HEK293 (cell line): ENCODE data around the gene LY6G5C.

Experiments
- HOXD13 ChIP-seq: sonication (generic); formaldehyde crosslinking; IDR thresholded peaks from 2 replicates; pipeline ENCODE4 v1.8.0; 2022; ENCODE audit warnings: missing genetic modification reagents, borderline replicate concordance
- KLF7 ChIP-seq: fragments of 450-650 bp; formaldehyde crosslinking; IDR thresholded peaks from 2 replicates; pipeline ENCODE4 v1.5.1; 2016; ENCODE audit warnings: missing biosample characterization, missing genetic modification characterization, borderline replicate concordance
- PRDM1 ChIP-seq: fragments of 450-650 bp; formaldehyde crosslinking; IDR thresholded peaks from 2 replicates; pipeline ENCODE4; 2016; ENCODE audit warnings: missing biosample characterization, missing genetic modification characterization
- ZBTB1 ChIP-seq: fragments of 450-650 bp; formaldehyde crosslinking; IDR thresholded peaks from 2 replicates; pipeline ENCODE4 v1.5.1; 2016; ENCODE audit warnings: missing biosample characterization, missing genetic modification characterization
- ZBTB48 ChIP-seq: fragments of 450-650 bp; formaldehyde crosslinking; IDR thresholded peaks from 2 replicates; pipeline ENCODE4 v1.5.1; 2016; ENCODE audit warnings: missing biosample characterization, missing genetic modification characterization
- ZFP41 ChIP-seq: fragments of 450-650 bp; formaldehyde crosslinking; IDR thresholded peaks from 2 replicates; pipeline ENCODE4 v1.5.1; 2016; ENCODE audit warnings: missing biosample characterization, missing genetic modification characterization, borderline replicate concordance
- ZNF2 ChIP-seq: fragments of 450-650 bp; formaldehyde crosslinking; IDR thresholded peaks from 2 replicates; pipeline ENCODE4 v1.5.1; 2016; ENCODE audit warnings: missing biosample characterization, missing genetic modification characterization
- ZNF223 ChIP-seq: fragments of 450-650 bp; formaldehyde crosslinking; IDR thresholded peaks from 2 replicates; pipeline ENCODE4 v1.5.1; 2016; ENCODE audit warnings: missing biosample characterization, missing genetic modification characterization
- ZNF239 ChIP-seq: fragments of 450-650 bp; formaldehyde crosslinking; IDR thresholded peaks from 2 replicates; pipeline ENCODE4 v1.5.1; 2016; ENCODE audit warnings: missing biosample characterization, missing genetic modification characterization
- ZNF266 ChIP-seq: fragments of 450-650 bp; formaldehyde crosslinking; IDR thresholded peaks from 2 replicates; pipeline ENCODE4 v1.5.1; 2016; ENCODE audit warnings: missing biosample characterization, missing genetic modification characterization, low read depth
- ZNF292 ChIP-seq: fragments of 450-650 bp; formaldehyde crosslinking; IDR thresholded peaks from 2 replicates; pipeline ENCODE4 v1.5.1; 2016; ENCODE audit warnings: low read depth, missing biosample characterization, missing genetic modification characterization, borderline replicate concordance
- ZNF311 ChIP-seq: fragments of 450-650 bp; formaldehyde crosslinking; IDR thresholded peaks from 2 replicates; pipeline ENCODE4 v1.5.1; 2017; ENCODE audit warnings: missing biosample characterization, missing genetic modification characterization, borderline replicate concordance
- ZNF350 ChIP-seq: fragments of 450-650 bp; formaldehyde crosslinking; IDR thresholded peaks from 2 replicates; pipeline ENCODE4 v1.5.0; 2017; ENCODE audit warnings: missing biosample characterization, mild to moderate bottlenecking, missing genetic modification characterization
- ZNF366 ChIP-seq: fragments of 450-650 bp; formaldehyde crosslinking; conservative IDR thresholded peaks from 2 replicates; pipeline ENCODE4 v1.5.1; 2016; ENCODE audit warnings: missing biosample characterization, missing genetic modification characterization
- ZNF404 ChIP-seq: fragments of 450-650 bp; formaldehyde crosslinking; IDR thresholded peaks from 2 replicates; pipeline ENCODE4 v1.5.1; 2017; ENCODE audit warnings: missing biosample characterization, missing genetic modification characterization
- ZNF433 ChIP-seq: fragments of 450-650 bp; formaldehyde crosslinking; IDR thresholded peaks from 2 replicates; pipeline ENCODE4 v1.5.1; 2016; ENCODE audit warnings: missing biosample characterization, missing genetic modification characterization, low read depth
- ZNF501 ChIP-seq: fragments of 450-650 bp; formaldehyde crosslinking; IDR thresholded peaks from 2 replicates; pipeline ENCODE4 v1.5.1; 2016; ENCODE audit warnings: missing biosample characterization, missing genetic modification characterization
- ZNF544 ChIP-seq: fragments of 450-650 bp; formaldehyde crosslinking; IDR thresholded peaks from 2 replicates; pipeline ENCODE4 v1.5.0; 2017; ENCODE audit warnings: missing biosample characterization, missing genetic modification characterization
- ZNF560 ChIP-seq: fragments of 450-650 bp; formaldehyde crosslinking; IDR thresholded peaks from 2 replicates; pipeline ENCODE4 v1.5.1; 2017; ENCODE audit warnings: missing biosample characterization, missing genetic modification characterization, borderline replicate concordance
- ZNF623 ChIP-seq: fragments of 450-650 bp; formaldehyde crosslinking; IDR thresholded peaks from 2 replicates; pipeline ENCODE4 v1.5.1; 2016; ENCODE audit warnings: missing biosample characterization, missing genetic modification characterization
- ZNF776 ChIP-seq: fragments of 450-650 bp; formaldehyde crosslinking; IDR thresholded peaks from 2 replicates; pipeline ENCODE4 v1.5.0; 2017; ENCODE audit warnings: missing biosample characterization, missing genetic modification characterization, borderline replicate concordance
- ZNF777 ChIP-seq: fragments of 450-650 bp; formaldehyde crosslinking; IDR thresholded peaks from 2 replicates; pipeline ENCODE4 v1.5.1; 2017; ENCODE audit warnings: missing biosample characterization, missing genetic modification characterization, borderline replicate concordance
- ZSCAN16 ChIP-seq: fragments of 450-650 bp; formaldehyde crosslinking; IDR thresholded peaks from 2 replicates; pipeline ENCODE4 v1.5.1; 2016; ENCODE audit warnings: missing biosample characterization, missing genetic modification characterization
- ZSCAN30 ChIP-seq: fragments of 450-650 bp; IDR thresholded peaks from 2 replicates; pipeline ENCODE4 v1.5.1; 2018; ENCODE audit warnings: missing biosample characterization, mild to moderate bottlenecking, missing genetic modification characterization, moderate library complexity
- TF ChIP-seq, protein P1 (sequence below): fragments of 450-650 bp; formaldehyde crosslinking; IDR thresholded peaks from 2 replicates; pipeline ENCODE4 v1.5.1; 2016; ENCODE audit warnings: missing biosample characterization, missing genetic modification characterization
- TF ChIP-seq, protein P2 (sequence below): fragments of 450-650 bp; formaldehyde crosslinking; IDR thresholded peaks from 2 replicates; pipeline ENCODE4 v1.5.1; 2017; ENCODE audit warnings: missing biosample characterization, missing genetic modification characterization
- TF ChIP-seq, protein P3 (sequence below): fragments of 450-650 bp; formaldehyde crosslinking; IDR thresholded peaks from 2 replicates; pipeline ENCODE4 v1.5.1; 2016; ENCODE audit warnings: missing biosample characterization, missing genetic modification characterization, borderline replicate concordance
- TF ChIP-seq, protein P4 (sequence below): fragments of 450-650 bp; formaldehyde crosslinking; IDR thresholded peaks from 2 replicates; pipeline ENCODE4 v1.5.1; 2016; ENCODE audit warnings: missing biosample characterization, missing genetic modification characterization
- TF ChIP-seq, protein P5 (sequence below): fragments of 450-650 bp; formaldehyde crosslinking; IDR thresholded peaks from 2 replicates; pipeline ENCODE4 v1.5.1; 2016; ENCODE audit warnings: missing biosample characterization, missing genetic modification characterization

Gene LY6G5C

DNA sequence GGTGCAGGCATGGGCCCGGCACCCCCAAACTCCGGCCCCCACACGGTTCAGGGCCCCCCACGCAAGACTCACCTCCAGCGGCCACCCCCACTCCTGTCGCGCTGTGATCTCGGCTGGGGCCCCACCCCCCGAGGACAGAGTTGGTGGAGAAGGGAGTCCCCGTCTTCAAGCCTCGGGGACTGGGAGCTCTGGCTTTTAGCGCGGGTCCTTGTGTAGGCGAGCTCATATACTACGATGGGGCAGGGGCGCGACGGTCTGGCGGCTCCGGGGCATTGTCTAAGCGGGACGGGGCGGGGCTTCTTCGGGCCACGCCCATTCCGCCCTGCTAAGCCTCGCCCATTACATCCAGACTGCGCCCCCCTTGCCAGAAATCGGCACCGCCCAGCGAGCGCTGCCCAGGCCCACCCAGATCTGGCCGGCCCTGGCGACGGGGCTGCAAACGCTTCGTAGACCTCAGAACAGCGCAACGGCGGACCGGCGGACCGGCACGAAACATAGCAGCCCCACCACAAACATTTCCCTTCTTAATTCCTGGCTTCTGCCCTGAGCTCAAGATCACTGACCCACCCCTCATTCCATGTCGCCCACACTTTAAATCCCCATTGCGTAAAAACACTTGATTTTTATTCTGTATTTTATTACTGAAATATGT is 49.2 kb upstream of the LY6G5C start (continued):
- TF ChIP-seq, protein P1, sequence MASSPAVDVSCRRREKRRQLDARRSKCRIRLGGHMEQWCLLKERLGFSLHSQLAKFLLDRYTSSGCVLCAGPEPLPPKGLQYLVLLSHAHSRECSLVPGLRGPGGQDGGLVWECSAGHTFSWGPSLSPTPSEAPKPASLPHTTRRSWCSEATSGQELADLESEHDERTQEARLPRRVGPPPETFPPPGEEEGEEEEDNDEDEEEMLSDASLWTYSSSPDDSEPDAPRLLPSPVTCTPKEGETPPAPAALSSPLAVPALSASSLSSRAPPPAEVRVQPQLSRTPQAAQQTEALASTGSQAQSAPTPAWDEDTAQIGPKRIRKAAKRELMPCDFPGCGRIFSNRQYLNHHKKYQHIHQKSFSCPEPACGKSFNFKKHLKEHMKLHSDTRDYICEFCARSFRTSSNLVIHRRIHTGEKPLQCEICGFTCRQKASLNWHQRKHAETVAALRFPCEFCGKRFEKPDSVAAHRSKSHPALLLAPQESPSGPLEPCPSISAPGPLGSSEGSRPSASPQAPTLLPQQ (tag by site-specific recombination), result peak; percentile 89
- no peak for TF ChIP-seq ZNF311 (tag by site-specific recombination)
- TF ChIP-seq ZNF366 (tag by site-specific recombination), result no peak
- TF ChIP-seq KLF7, result peak; percentile 38; the same call in 1 of the 2 replicates
- TF ChIP-seq ZNF544 (tag by site-specific recombination), result no peak
- TF ChIP-seq ZNF266, result no peak
- TF ChIP-seq, protein P2, sequence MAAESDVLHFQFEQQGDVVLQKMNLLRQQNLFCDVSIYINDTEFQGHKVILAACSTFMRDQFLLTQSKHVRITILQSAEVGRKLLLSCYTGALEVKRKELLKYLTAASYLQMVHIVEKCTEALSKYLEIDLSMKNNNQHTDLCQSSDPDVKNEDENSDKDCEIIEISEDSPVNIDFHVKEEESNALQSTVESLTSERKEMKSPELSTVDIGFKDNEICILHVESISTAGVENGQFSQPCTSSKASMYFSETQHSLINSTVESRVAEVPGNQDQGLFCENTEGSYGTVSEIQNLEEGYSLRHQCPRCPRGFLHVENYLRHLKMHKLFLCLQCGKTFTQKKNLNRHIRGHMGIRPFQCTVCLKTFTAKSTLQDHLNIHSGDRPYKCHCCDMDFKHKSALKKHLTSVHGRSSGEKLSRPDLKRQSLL (tag by site-specific recombination), result 0 out of 2 replicates have a peak, but pooled peaks have one; percentile 7
- TF ChIP-seq, protein P3, sequence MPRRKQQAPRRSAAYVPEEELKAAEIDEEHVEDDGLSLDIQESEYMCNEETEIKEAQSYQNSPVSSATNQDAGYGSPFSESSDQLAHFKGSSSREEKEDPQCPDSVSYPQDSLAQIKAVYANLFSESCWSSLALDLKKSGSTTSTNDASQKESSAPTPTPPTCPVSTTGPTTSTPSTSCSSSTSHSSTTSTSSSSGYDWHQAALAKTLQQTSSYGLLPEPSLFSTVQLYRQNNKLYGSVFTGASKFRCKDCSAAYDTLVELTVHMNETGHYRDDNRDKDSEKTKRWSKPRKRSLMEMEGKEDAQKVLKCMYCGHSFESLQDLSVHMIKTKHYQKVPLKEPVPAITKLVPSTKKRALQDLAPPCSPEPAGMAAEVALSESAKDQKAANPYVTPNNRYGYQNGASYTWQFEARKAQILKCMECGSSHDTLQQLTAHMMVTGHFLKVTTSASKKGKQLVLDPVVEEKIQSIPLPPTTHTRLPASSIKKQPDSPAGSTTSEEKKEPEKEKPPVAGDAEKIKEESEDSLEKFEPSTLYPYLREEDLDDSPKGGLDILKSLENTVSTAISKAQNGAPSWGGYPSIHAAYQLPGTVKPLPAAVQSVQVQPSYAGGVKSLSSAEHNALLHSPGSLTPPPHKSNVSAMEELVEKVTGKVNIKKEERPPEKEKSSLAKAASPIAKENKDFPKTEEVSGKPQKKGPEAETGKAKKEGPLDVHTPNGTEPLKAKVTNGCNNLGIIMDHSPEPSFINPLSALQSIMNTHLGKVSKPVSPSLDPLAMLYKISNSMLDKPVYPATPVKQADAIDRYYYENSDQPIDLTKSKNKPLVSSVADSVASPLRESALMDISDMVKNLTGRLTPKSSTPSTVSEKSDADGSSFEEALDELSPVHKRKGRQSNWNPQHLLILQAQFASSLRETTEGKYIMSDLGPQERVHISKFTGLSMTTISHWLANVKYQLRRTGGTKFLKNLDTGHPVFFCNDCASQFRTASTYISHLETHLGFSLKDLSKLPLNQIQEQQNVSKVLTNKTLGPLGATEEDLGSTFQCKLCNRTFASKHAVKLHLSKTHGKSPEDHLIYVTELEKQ (tag by site-specific recombination), result no peak
- TF ChIP-seq ZFP41, result no peak
- TF ChIP-seq ZNF2, result no peak; the same call in 1 of the 2 replicates
- TF ChIP-seq, protein P4, sequence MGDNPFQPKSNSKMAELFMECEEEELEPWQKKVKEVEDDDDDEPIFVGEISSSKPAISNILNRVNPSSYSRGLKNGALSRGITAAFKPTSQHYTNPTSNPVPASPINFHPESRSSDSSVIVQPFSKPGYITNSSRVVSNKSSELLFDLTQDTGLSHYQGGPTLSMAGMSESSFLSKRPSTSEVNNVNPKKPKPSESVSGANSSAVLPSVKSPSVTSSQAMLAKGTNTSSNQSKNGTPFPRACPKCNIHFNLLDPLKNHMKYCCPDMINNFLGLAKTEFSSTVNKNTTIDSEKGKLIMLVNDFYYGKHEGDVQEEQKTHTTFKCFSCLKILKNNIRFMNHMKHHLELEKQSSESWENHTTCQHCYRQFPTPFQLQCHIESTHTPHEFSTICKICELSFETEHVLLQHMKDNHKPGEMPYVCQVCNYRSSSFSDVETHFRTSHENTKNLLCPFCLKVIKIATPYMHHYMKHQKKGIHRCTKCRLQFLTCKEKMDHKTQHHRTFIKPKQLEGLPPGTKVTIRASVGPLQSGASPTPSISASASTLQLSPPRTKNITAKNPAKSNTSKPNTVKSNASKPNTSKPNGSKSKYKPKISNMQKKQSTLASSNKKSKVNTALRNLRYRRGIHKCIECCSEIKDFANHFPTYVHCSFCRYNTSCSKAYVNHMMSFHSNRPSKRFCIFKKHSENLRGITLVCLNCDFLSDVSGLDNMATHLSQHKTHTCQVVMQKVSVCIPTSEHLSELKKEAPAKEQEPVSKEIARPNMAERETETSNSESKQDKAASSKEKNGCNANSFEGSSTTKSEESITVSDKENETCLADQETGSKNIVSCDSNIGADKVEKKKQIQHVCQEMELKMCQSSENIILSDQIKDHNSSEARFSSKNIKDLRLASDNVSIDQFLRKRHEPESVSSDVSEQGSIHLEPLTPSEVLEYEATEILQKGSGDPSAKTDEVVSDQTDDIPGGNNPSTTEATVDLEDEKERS (tag by site-specific recombination), result no peak
- TF ChIP-seq ZNF433 (tag by site-specific recombination), result no peak
- TF ChIP-seq ZNF623 (tag by site-specific recombination), result no peak
- TF ChIP-seq, protein P5, sequence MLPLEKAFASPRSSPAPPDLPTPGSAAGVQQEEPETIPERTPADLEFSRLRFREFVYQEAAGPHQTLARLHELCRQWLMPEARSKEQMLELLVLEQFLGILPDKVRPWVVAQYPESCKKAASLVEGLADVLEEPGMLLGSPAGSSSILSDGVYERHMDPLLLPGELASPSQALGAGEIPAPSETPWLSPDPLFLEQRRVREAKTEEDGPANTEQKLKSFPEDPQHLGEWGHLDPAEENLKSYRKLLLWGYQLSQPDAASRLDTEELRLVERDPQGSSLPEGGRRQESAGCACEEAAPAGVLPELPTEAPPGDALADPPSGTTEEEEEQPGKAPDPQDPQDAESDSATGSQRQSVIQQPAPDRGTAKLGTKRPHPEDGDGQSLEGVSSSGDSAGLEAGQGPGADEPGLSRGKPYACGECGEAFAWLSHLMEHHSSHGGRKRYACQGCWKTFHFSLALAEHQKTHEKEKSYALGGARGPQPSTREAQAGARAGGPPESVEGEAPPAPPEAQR (tag by site-specific recombination), result no peak
- TF ChIP-seq ZNF501 (tag by site-specific recombination), result peak; percentile 48; the same call in 1 of the 2 replicates
- TF ChIP-seq HOXD13 (CRISPR knock-in tag), result no peak
- TF ChIP-seq ZNF560, result no peak
- TF ChIP-seq ZNF350 (tag by site-specific recombination), result no peak
- no peak for TF ChIP-seq ZBTB1 (tag by site-specific recombination)
- no peak; the same call in 1 of the 2 replicates for TF ChIP-seq ZNF777 (tag by site-specific recombination)
- TF ChIP-seq ZSCAN16 (tag by site-specific recombination), result no peak
- no peak for TF ChIP-seq ZNF292 (tag by site-specific recombination)
- TF ChIP-seq PRDM1 (tag by site-specific recombination), result no peak
- no peak for TF ChIP-seq ZSCAN30
- no peak for TF ChIP-seq ZNF404 (tag by site-specific recombination)
- TF ChIP-seq ZNF776, result no peak
- TF ChIP-seq ZNF223 (tag by site-specific recombination), result peak; percentile 82
- TF ChIP-seq ZBTB48 (tag by site-specific recombination), result no peak
- TF ChIP-seq ZNF239 (tag by site-specific recombination), result no peak
